ENCODE results near the gene GRM5. TPM values are rescaled to one million over a fixed set of nuclear protein-coding genes. Genes with fewer than 3 reads are reported as not detected.

GRM5 gene
- total RNA-seq, 1 experiment from 2014 or later: not detected

GRCh38 chr11:88515002-88515401 is 550.8 kb downstream of the GRM5 start:
- ATAC-seq: peak; percentile 45; the same call in 1 of the 2 replicates
- POLR2A ChIA-PET (ENCODE audit: unreplicated experiment): no interaction called here

DNA sequence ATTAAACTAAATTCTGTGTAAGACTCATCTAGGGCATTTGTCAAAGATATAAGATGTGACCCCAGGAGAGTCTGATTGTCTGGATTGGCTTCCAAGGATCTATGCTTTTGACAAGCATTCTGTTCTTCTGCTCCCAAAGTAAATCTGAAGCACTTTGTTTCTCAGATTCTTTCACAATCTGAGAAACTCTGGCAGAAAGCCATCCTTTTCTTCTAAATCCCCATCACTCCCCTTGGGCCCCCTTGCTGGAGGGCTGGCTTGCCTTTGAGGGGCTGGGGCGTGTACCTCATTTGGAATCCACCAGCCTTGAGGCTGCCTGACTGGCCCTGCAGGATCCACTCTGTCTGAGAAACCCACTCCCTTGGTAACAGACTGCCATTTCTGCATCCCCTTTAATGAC is 554.8 kb downstream of the GRM5 start:
- CTCF ChIA-PET: no interaction called here
- H3K4me1 ChIP-seq (ENCODE audit: insufficient read depth, low read length): peaks cover 6% of the 10 kb centered on the region; the same call in 1 of the 2 replicates
- no peaks in the 10 kb centered on the region for H3K79me2 ChIP-seq (ENCODE audit: low read length)
- no TSS peak for BruUV-seq (replicated peaks)
- no peak for ATAC-seq
- H3K9ac ChIP-seq (ENCODE audit: low read length): no peak overlapping the region
- H3F3A ChIP-seq (ENCODE audit: low read length, unreplicated experiment): no peaks in the 10 kb centered on the region
- no peaks in the 10 kb centered on the region for H3K27me3 ChIP-seq (ENCODE audit: low read length)
- no peaks in the 10 kb centered on the region for H4K20me1 ChIP-seq (ENCODE audit: low read length)
- H2AFZ ChIP-seq (ENCODE audit: low read length): no peak overlapping the region
- TF ChIP-seq EZH2 (IDR thresholded peaks at IDR 0.05; ENCODE audit: low read length, unreplicated experiment) (no peak), CTCF (conservative IDR thresholded peaks at IDR 0.05; ENCODE audit: low read depth, low read length) (no peak), EZH2phosphoT487 (IDR thresholded peaks at IDR 0.05; ENCODE audit: borderline replicate concordance, low read length) (no peak)
- no peak for DNase-seq
- H3K9me2 ChIP-seq (replicated peaks; ENCODE audit: low read length): no peaks in the 10 kb centered on the region
- H3K27ac ChIP-seq (ENCODE audit: low read length): no peak overlapping the region
- no peaks in the 10 kb centered on the region for H3K9me3 ChIP-seq (ENCODE audit: low read length)
- H3K36me3 ChIP-seq (ENCODE audit: low read depth, low read length): no peaks in the 10 kb centered on the region
- no peak overlapping the region for H3K4me2 ChIP-seq (ENCODE audit: low read length)
- intact Hi-C loops (cut with micrococcal nuclease): no loop called here
- no peak overlapping the region for H3K4me3 ChIP-seq (ENCODE audit: low read length)
- POLR2A ChIA-PET (ENCODE audit: unreplicated experiment): no interaction called here

More at GRCh38 chr11:88515002-88515401, 550.8 kb downstream of the GRM5 start:
- H3K27ac ChIP-seq (ENCODE audit: low read length): no peak overlapping the region
- no peak for TF ChIP-seq EZH2 (IDR thresholded peaks at IDR 0.05; ENCODE audit: low read length, unreplicated experiment)
- DNase-seq: peak; percentile 55
- peaks cover 6% of the 10 kb centered on the region; the same call in 1 of the 2 replicates for H3K4me1 ChIP-seq (ENCODE audit: insufficient read depth, low read length)
- H3F3A ChIP-seq (ENCODE audit: low read length, unreplicated experiment): no peaks in the 10 kb centered on the region
- H3K9me2 ChIP-seq (replicated peaks; ENCODE audit: low read length): no peaks in the 10 kb centered on the region
- H3K79me2 ChIP-seq (ENCODE audit: low read length): no peaks in the 10 kb centered on the region
- H3K9me3 ChIP-seq (ENCODE audit: low read length): no peaks in the 10 kb centered on the region
- CTCF ChIA-PET: no interaction called here
- H3K36me3 ChIP-seq (ENCODE audit: low read depth, low read length): no peaks in the 10 kb centered on the region
- no TSS peak for BruUV-seq (replicated peaks)
- peak overlapping the region; percentile 60 for H2AFZ ChIP-seq (ENCODE audit: low read length)
- H4K20me1 ChIP-seq (ENCODE audit: low read length): no peaks in the 10 kb centered on the region
- no peak overlapping the region for H3K9ac ChIP-seq (ENCODE audit: low read length)
- no peak overlapping the region for H3K4me2 ChIP-seq (ENCODE audit: low read length)
- no peaks in the 10 kb centered on the region for H3K27me3 ChIP-seq (ENCODE audit: low read length)
- no peak overlapping the region for H3K4me3 ChIP-seq (ENCODE audit: low read length)
- intact Hi-C loops (cut with micrococcal nuclease): no loop called here

- ATAC-seq: no peak
- CTCF ChIA-PET: no interaction called here
- no peaks in the 10 kb centered on the region for H3K9me2 ChIP-seq (replicated peaks; ENCODE audit: low read length)
- H3K9ac ChIP-seq (ENCODE audit: low read length): no peak overlapping the region
- POLR2A ChIA-PET (ENCODE audit: unreplicated experiment): no interaction called here
- H3F3A ChIP-seq (ENCODE audit: low read length, unreplicated experiment): no peaks in the 10 kb centered on the region
- no peaks in the 10 kb centered on the region for H3K36me3 ChIP-seq (ENCODE audit: low read depth, low read length)
- no peaks in the 10 kb centered on the region; the same call in 1 of the 2 replicates for H3K4me1 ChIP-seq (ENCODE audit: insufficient read depth, low read length)
- H3K79me2 ChIP-seq (ENCODE audit: low read length): no peaks in the 10 kb centered on the region
- no peaks in the 10 kb centered on the region for H3K27me3 ChIP-seq (ENCODE audit: low read length)
- intact Hi-C loops (cut with micrococcal nuclease): no loop called here
- H3K27ac ChIP-seq (ENCODE audit: low read length): no peak overlapping the region
- no peaks in the 10 kb centered on the region for H3K9me3 ChIP-seq (ENCODE audit: low read length)
- TF ChIP-seq EZH2phosphoT487 (IDR thresholded peaks at IDR 0.05; ENCODE audit: borderline replicate concordance, low read length) (no peak), EZH2 (IDR thresholded peaks at IDR 0.05; ENCODE audit: low read length, unreplicated experiment) (no peak), CTCF (conservative IDR thresholded peaks at IDR 0.05; ENCODE audit: low read depth, low read length) (no peak)
- H4K20me1 ChIP-seq (ENCODE audit: low read length): no peaks in the 10 kb centered on the region
- H2AFZ ChIP-seq (ENCODE audit: low read length): no peak overlapping the region
- no peak for DNase-seq
- BruUV-seq (replicated peaks): no TSS peak
- H3K4me3 ChIP-seq (ENCODE audit: low read length): no peak overlapping the region
- H3K4me2 ChIP-seq (ENCODE audit: low read length): no peak overlapping the region
Measured at GRCh38 chr11:88508759-88509581, 556.8 kb downstream of the GRM5 start.

Data from PC-3 (cell line).